ENCODE data around the gene CACUL1. TPM values are rescaled to one million over a fixed set of nuclear protein-coding genes. Genes with fewer than 3 reads are reported as not detected.
"Not testable (repeated sequence)": the region's sequence is repeated elsewhere in the genome, so short reads cannot be mapped to it uniquely, and the experiment has no call there.

Gene CACUL1
- total RNA-seq, 1 experiment from 2014 or later: 31.9 TPM

DNA sequence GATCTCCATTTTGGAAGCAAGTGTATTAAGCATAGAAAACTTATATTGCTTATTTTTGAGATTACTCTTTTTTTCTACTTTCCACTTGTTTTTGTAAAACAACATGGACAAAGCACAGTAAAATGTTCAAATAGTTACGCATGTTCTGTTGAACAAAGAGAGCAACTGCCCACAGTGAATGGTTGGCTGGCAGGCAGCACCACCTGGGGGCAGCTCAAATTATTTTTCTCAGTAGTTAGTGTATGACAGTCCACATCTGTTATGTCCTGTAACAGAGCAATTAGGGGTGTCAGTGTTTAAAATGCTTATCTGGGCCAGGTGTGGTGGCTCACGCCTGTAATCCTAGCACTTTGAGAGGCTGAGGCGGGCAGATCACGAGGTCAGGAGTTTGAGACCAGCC, 46.1 kb upstream of the CACUL1 start:
- intact Hi-C loops (cut with micrococcal nuclease; ENCODE audit: unreplicated experiment): no loop called here
- Histone ChIP-seq H3K27ac (ENCODE audit: low read depth, low read length, poor library complexity, severe bottlenecking) (no peak overlapping the region), H3K9me3 (ENCODE audit: low read depth, low read length, poor library complexity, severe bottlenecking) (no peaks in the 10 kb centered on the region), H3K27me3 (replicated peaks; ENCODE audit: insufficient read depth, low read depth, low read length, poor library complexity) (peaks cover 25% of the 10 kb centered on the region), H3K36me3 (ENCODE audit: insufficient read depth, low read length, poor library complexity, severe bottlenecking) (no peaks in the 10 kb centered on the region), H3K4me1 (ENCODE audit: insufficient read depth, low read length, poor library complexity, severe bottlenecking) (no peaks in the 10 kb centered on the region), H3K4me3 (ENCODE audit: low read depth, low read length, poor library complexity, severe bottlenecking) (no peak overlapping the region)
- DNase-seq (ENCODE audit: low spot score): peak; percentile 15
- POLR2A ChIA-PET (ENCODE audit: low non-redundant PET): no interaction called here
- CTCF ChIA-PET: interaction anchor here (0.6 kb wide), 1 partner anchor 9 kb away, joined by 3 read pairs; no protein-coding TSS in a partner anchor
- TF ChIP-seq, protein P1, sequence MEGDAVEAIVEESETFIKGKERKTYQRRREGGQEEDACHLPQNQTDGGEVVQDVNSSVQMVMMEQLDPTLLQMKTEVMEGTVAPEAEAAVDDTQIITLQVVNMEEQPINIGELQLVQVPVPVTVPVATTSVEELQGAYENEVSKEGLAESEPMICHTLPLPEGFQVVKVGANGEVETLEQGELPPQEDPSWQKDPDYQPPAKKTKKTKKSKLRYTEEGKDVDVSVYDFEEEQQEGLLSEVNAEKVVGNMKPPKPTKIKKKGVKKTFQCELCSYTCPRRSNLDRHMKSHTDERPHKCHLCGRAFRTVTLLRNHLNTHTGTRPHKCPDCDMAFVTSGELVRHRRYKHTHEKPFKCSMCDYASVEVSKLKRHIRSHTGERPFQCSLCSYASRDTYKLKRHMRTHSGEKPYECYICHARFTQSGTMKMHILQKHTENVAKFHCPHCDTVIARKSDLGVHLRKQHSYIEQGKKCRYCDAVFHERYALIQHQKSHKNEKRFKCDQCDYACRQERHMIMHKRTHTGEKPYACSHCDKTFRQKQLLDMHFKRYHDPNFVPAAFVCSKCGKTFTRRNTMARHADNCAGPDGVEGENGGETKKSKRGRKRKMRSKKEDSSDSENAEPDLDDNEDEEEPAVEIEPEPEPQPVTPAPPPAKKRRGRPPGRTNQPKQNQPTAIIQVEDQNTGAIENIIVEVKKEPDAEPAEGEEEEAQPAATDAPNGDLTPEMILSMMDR (conservative IDR thresholded peaks at IDR 0.05; ENCODE audit: low read depth, low read length): peak; percentile 49
- TF ChIP-seq EZH2 (IDR thresholded peaks at IDR 0.05; ENCODE audit: borderline replicate concordance, low read depth, low read length, poor library complexity, severe bottlenecking): no peak
- BruUV-seq (replicated peaks): no TSS peak

DNA sequence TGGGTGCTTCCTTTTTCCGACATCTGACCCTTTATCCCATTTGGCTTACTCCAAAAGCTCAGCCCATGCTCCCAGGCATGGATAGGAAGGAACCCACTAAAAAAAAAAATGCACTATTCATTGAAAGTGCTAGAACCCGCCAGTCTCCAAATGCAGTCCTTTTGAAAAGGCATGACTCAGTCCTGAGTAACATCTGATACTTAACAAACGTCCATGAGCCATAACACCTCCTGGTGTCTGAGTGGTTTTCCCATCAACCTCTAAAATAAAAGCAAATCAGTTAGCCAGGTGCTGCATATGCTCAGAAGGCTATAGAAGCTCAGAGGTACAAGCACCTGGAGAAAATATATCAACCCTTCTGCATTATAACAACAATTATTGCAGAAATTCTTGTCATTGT, 45.0 kb upstream of the CACUL1 start:
- peaks cover 25% of the 10 kb centered on the region for H3K27me3 ChIP-seq (replicated peaks; ENCODE audit: insufficient read depth, low read depth, low read length, poor library complexity)
- intact Hi-C loops (cut with micrococcal nuclease; ENCODE audit: unreplicated experiment): no loop called here
- H3K36me3 ChIP-seq (ENCODE audit: insufficient read depth, low read length, poor library complexity, severe bottlenecking): no peaks in the 10 kb centered on the region
- no peaks in the 10 kb centered on the region for H3K9me3 ChIP-seq (ENCODE audit: low read depth, low read length, poor library complexity, severe bottlenecking)
- TF ChIP-seq EZH2 (IDR thresholded peaks at IDR 0.05; ENCODE audit: borderline replicate concordance, low read depth, low read length, poor library complexity, severe bottlenecking): no peak
- TF ChIP-seq, protein P1 (conservative IDR thresholded peaks at IDR 0.05; ENCODE audit: low read depth, low read length): no peak
- no peaks in the 10 kb centered on the region for H3K4me1 ChIP-seq (ENCODE audit: insufficient read depth, low read length, poor library complexity, severe bottlenecking)
- ChIA-PET CTCF (no interaction called here), POLR2A (ENCODE audit: low non-redundant PET) (no interaction called here)
- H3K4me3 ChIP-seq (ENCODE audit: low read depth, low read length, poor library complexity, severe bottlenecking): no peak overlapping the region
- no peak for DNase-seq (ENCODE audit: low spot score)
- no peak overlapping the region for H3K27ac ChIP-seq (ENCODE audit: low read depth, low read length, poor library complexity, severe bottlenecking)
- no TSS peak for BruUV-seq (replicated peaks)

DNA sequence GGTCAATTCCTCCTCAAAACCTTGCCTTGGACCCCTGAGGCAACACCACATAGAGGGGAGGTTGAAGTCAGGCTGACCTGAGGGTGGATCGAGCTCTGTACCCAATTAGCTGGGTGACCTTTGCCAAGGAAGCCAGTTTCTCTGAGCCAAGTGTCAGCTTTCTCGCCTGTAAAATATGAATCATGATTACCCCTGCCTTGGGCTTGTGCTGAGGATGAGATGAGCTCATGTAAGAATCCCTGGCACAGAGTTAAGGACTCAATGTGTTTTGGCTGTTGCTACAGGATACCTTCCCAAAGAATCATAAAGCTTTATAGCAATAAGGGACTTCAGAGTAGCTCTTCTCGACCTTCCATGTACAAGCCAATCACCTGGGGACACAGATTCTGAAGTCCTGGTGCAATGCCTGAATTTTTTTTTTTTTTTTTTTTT, 43.5 kb upstream of the CACUL1 start:
- CTCF ChIA-PET: interaction anchor here (0.6 kb wide), 1 partner anchor 241 kb away, joined by 9 read pairs; no protein-coding TSS in a partner anchor
- DNase-seq (ENCODE audit: low spot score): no peak
- Histone ChIP-seq H3K27me3 (replicated peaks; ENCODE audit: insufficient read depth, low read depth, low read length, poor library complexity) (peaks cover 25% of the 10 kb centered on the region), H3K9me3 (ENCODE audit: low read depth, low read length, poor library complexity, severe bottlenecking) (no peaks in the 10 kb centered on the region), H3K4me3 (ENCODE audit: low read depth, low read length, poor library complexity, severe bottlenecking) (no peak overlapping the region), H3K36me3 (ENCODE audit: insufficient read depth, low read length, poor library complexity, severe bottlenecking) (no peaks in the 10 kb centered on the region), H3K27ac (ENCODE audit: low read depth, low read length, poor library complexity, severe bottlenecking) (no peak overlapping the region), H3K4me1 (ENCODE audit: insufficient read depth, low read length, poor library complexity, severe bottlenecking) (no peaks in the 10 kb centered on the region)
- BruUV-seq (replicated peaks): no TSS peak
- POLR2A ChIA-PET (ENCODE audit: low non-redundant PET): no interaction called here
- no peak for TF ChIP-seq EZH2 (IDR thresholded peaks at IDR 0.05; ENCODE audit: borderline replicate concordance, low read depth, low read length, poor library complexity, severe bottlenecking)
- TF ChIP-seq, protein P1 (conservative IDR thresholded peaks at IDR 0.05; ENCODE audit: low read depth, low read length): no peak
- intact Hi-C loops (cut with micrococcal nuclease; ENCODE audit: unreplicated experiment): no loop called here

DNA sequence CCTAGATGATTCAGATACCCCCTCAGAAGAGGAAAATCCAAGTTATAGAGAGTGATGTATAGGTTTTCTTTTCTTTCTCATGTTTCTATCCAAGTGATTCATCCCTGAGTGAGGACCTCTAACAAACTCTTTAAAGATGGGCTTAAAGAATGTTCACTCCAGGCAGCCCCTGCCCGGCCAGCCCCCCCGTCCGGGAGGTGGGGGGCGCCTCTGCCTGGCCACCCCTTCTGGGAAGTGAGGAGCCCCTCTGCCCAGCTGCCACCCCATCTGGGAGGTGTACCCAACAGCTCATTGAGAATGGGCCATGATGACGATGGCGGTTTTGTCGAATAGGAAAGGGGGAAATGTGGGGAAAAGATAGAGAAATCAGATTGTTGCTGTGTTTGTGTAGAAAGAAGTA, 40.2 kb upstream of the CACUL1 start:
- H3K27me3 ChIP-seq (replicated peaks; ENCODE audit: insufficient read depth, low read depth, low read length, poor library complexity): peaks cover 19% of the 10 kb centered on the region
- intact Hi-C loops (cut with micrococcal nuclease; ENCODE audit: unreplicated experiment); H3K4me3 ChIP-seq (ENCODE audit: low read depth, low read length, poor library complexity, severe bottlenecking); DNase-seq (ENCODE audit: low spot score); POLR2A ChIA-PET (ENCODE audit: low non-redundant PET); BruUV-seq (replicated peaks); H3K27ac ChIP-seq (ENCODE audit: low read depth, low read length, poor library complexity, severe bottlenecking); CTCF ChIA-PET; H3K9me3 ChIP-seq (ENCODE audit: low read depth, low read length, poor library complexity, severe bottlenecking); H3K36me3 ChIP-seq (ENCODE audit: insufficient read depth, low read length, poor library complexity, severe bottlenecking); H3K4me1 ChIP-seq (ENCODE audit: insufficient read depth, low read length, poor library complexity, severe bottlenecking): not testable (repeated sequence)

All from A673 (cell line).